SH-SY5Y (cell line): ENCODE data around the gene TMEM200A.

Source experiments
- GATA2 ChIP-seq: IDR thresholded peaks from 2 replicates; pipeline ENCODE4 v1.6.1; 2011; ENCODE audit warnings: mild to moderate bottlenecking, low read depth, low read length
- GATA3 ChIP-seq: IDR thresholded peaks from 2 replicates; pipeline ENCODE4 v1.6.1; 2011; ENCODE audit warnings: low read depth, mild to moderate bottlenecking, low read length, moderate library complexity

The TMEM200A gene

GRCh38 chr6:130365166-130366106 is at the start of gene TMEM200A:
Gene TMEM200A (plus strand): TSS chr6:130366017. CDS start chr6:130440423, 74,406 bp downstream.
- TF ChIP-seq GATA2 (no peak), GATA3 (no peak)

- TF ChIP-seq GATA3 = no peak
- no peak for TF ChIP-seq GATA2
These were observed 44.9 kb upstream of the TMEM200A start for GRCh38 chr6:130320908-130321307.

- TF ChIP-seq GATA2 (no peak), GATA3 (no peak)
These were observed 43.0 kb upstream of the TMEM200A start for GRCh38 chr6:130322673-130323268.

- no peak for TF ChIP-seq GATA3
- no peak for TF ChIP-seq GATA2
These were observed 41.2 kb upstream of the TMEM200A start for GRCh38 chr6:130324657-130325056.

- TF ChIP-seq GATA2 (no peak), GATA3 (no peak)
These were observed 39.3 kb upstream of the TMEM200A start for GRCh38 chr6:130326496-130326895.

GRCh38 chr6:130337534-130337933 is 28.3 kb upstream of the TMEM200A start:
- no peak for TF ChIP-seq GATA3
- TF ChIP-seq GATA2 = no peak

- TF ChIP-seq GATA2 = no peak
- TF ChIP-seq GATA3 = no peak
These were observed 11.5 kb upstream of the TMEM200A start for GRCh38 chr6:130354322-130354721.

- TF ChIP-seq GATA2 (no peak), GATA3 (no peak)
These were observed 10.2 kb upstream of the TMEM200A start for GRCh38 chr6:130355572-130355971.

GRCh38 chr6:130357436-130357835 is 8.4 kb upstream of the TMEM200A start:
- no peak for TF ChIP-seq GATA3
- no peak for TF ChIP-seq GATA2

- TF ChIP-seq GATA2 = no peak
- no peak for TF ChIP-seq GATA3
These were observed 6.1 kb upstream of the TMEM200A start for GRCh38 chr6:130359736-130360135.

GRCh38 chr6:130362128-130362527 is 3.7 kb upstream of the TMEM200A start:
- TF ChIP-seq GATA2 (no peak), GATA3 (no peak)

- TF ChIP-seq GATA2 (no peak), GATA3 (no peak)
These were observed 1.5 kb upstream of the TMEM200A start for GRCh38 chr6:130364224-130364780.

GRCh38 chr6:130366107-130367005 is 539 bp downstream of the TMEM200A start:
- no peak for TF ChIP-seq GATA2
- no peak for TF ChIP-seq GATA3

- TF ChIP-seq GATA2 (no peak), GATA3 (no peak)
These were observed 1.9 kb downstream of the TMEM200A start for GRCh38 chr6:130367767-130368166.
